ENCODE measurements around the gene ATXN7L1. TPM values are rescaled to one million over a fixed set of nuclear protein-coding genes. Genes with fewer than 3 reads are reported as not detected.

Gene ATXN7L1
- total and polyA plus RNA-seq, 2 donors (not counting 1 experiment from before 2014, with no cell fraction given): 7.1 to 40.6 TPM

GRCh38 chr7:105839266-105839665 is 37.1 kb downstream of the ATXN7L1 start:
- no peaks in the 10 kb centered on the region for H3K36me3 ChIP-seq (replicated peaks in 1 of 2; ENCODE audit: control extremely low read depth in 1 of 2, control insufficient read depth in 1 of 2, extremely low read depth in 1 of 2, insufficient read depth in 2 of 2, low read length in 1 of 2)
- DNase-seq (no peak), ATAC-seq (ENCODE audit: low read depth) (no peak)
- WGBS (ENCODE audit: insufficient coverage): 94% methylated on average over 2 of the region's 2 CpGs
- no peaks in the 10 kb centered on the region for H3K9me3 ChIP-seq (ENCODE audit: control extremely low read depth in 1 of 3, control insufficient read depth in 2 of 3, insufficient read depth in 1 of 3, low read length in 2 of 3)
- H3K79me2 ChIP-seq (ENCODE audit: control insufficient read depth, insufficient read depth, low read length): no peaks in the 10 kb centered on the region
- H3K4me2 ChIP-seq (replicated peaks; ENCODE audit: low read depth, low read length, poor library complexity, severe bottlenecking): no peak overlapping the region
- Mint-ChIP-seq H3K27ac (no peak overlapping the region), H3K4me1 (no peaks in the 10 kb centered on the region), H3K4me3 (no peak overlapping the region), H3K27me3 (peaks cover 5% of the 10 kb centered on the region), H3K9me3 (ENCODE audit: insufficient read depth) (no peaks in the 10 kb centered on the region)
- ChIA-PET CTCF (no interaction called here), POLR2A (no interaction called here)
- H3K27ac ChIP-seq (ENCODE audit: low read length in 2 of 2): no peak overlapping the region
- H2AFZ ChIP-seq (ENCODE audit: insufficient read depth, low read depth, low read length, poor library complexity, severe bottlenecking): no peak overlapping the region
- no peak overlapping the region for H3K9ac ChIP-seq (ENCODE audit: low read length)
- intact Hi-C loops (cut with micrococcal nuclease): no loop called here
- H3K4me3 ChIP-seq (ENCODE audit: control extremely low read depth in 1 of 5, extremely low read depth in 1 of 5, insufficient read depth in 1 of 5, low read depth in 2 of 5, low read length in 4 of 5): no peak overlapping the region
- H3K4me1 ChIP-seq (ENCODE audit: control insufficient read depth in 2 of 2, insufficient read depth in 2 of 2, low read length in 2 of 2): no peaks in the 10 kb centered on the region
- H4K20me1 ChIP-seq (ENCODE audit: control insufficient read depth, insufficient read depth, low read length, poor library complexity, severe bottlenecking): no peaks in the 10 kb centered on the region
- TF ChIP-seq EZH2 (IDR thresholded peaks at IDR 0.05; ENCODE audit: borderline replicate concordance, insufficient read depth, low read depth, low read length, poor library complexity, severe bottlenecking): no peak
- TF ChIP-seq CTCF (IDR thresholded peaks at IDR 0.05): no peak
- no peaks in the 10 kb centered on the region for H3K27me3 ChIP-seq (replicated peaks in 1 of 4; ENCODE audit: control extremely low read depth in 1 of 4, control insufficient read depth in 3 of 4, insufficient read depth in 4 of 4, low read length in 3 of 4)

GRCh38 chr7:105838627-105839231 is 37.7 kb downstream of the ATXN7L1 start:
- TF ChIP-seq CTCF (IDR thresholded peaks at IDR 0.05) (no peak), EZH2 (IDR thresholded peaks at IDR 0.05; ENCODE audit: borderline replicate concordance, insufficient read depth, low read depth, low read length, poor library complexity, severe bottlenecking) (no peak)
- Mint-ChIP-seq H3K4me1 (no peaks in the 10 kb centered on the region), H3K4me3 (no peak overlapping the region), H3K9me3 (ENCODE audit: insufficient read depth) (no peaks in the 10 kb centered on the region), H3K27ac (no peak overlapping the region), H3K27me3 (peaks cover 7% of the 10 kb centered on the region)
- H3K79me2 ChIP-seq (ENCODE audit: control insufficient read depth, insufficient read depth, low read length): no peaks in the 10 kb centered on the region
- ChIA-PET CTCF (no interaction called here), POLR2A (no interaction called here)
- no peaks in the 10 kb centered on the region for H3K4me1 ChIP-seq (ENCODE audit: control insufficient read depth in 2 of 2, insufficient read depth in 2 of 2, low read length in 2 of 2)
- no peaks in the 10 kb centered on the region for H4K20me1 ChIP-seq (ENCODE audit: control insufficient read depth, insufficient read depth, low read length, poor library complexity, severe bottlenecking)
- H3K27ac ChIP-seq (ENCODE audit: low read length in 2 of 2): no peak overlapping the region
- no peak overlapping the region for H3K4me2 ChIP-seq (replicated peaks; ENCODE audit: low read depth, low read length, poor library complexity, severe bottlenecking)
- no peak for ATAC-seq (ENCODE audit: low read depth)
- no peak overlapping the region for H2AFZ ChIP-seq (ENCODE audit: insufficient read depth, low read depth, low read length, poor library complexity, severe bottlenecking)
- intact Hi-C loops (cut with micrococcal nuclease): no loop called here
- H3K9me3 ChIP-seq (ENCODE audit: control extremely low read depth in 1 of 3, control insufficient read depth in 2 of 3, insufficient read depth in 1 of 3, low read length in 2 of 3): no peaks in the 10 kb centered on the region
- DNase-seq: no peak
- H3K27me3 ChIP-seq (replicated peaks in 1 of 4; ENCODE audit: control extremely low read depth in 1 of 4, control insufficient read depth in 3 of 4, insufficient read depth in 4 of 4, low read length in 3 of 4): no peaks in the 10 kb centered on the region
- H3K36me3 ChIP-seq (replicated peaks in 1 of 2; ENCODE audit: control extremely low read depth in 1 of 2, control insufficient read depth in 1 of 2, extremely low read depth in 1 of 2, insufficient read depth in 2 of 2, low read length in 1 of 2): no peaks in the 10 kb centered on the region
- 89% methylated on average over 7 of the region's 10 CpGs for WGBS (ENCODE audit: insufficient coverage)
- H3K9ac ChIP-seq (ENCODE audit: low read length): no peak overlapping the region
- H3K4me3 ChIP-seq (ENCODE audit: control extremely low read depth in 1 of 5, extremely low read depth in 1 of 5, insufficient read depth in 1 of 5, low read depth in 2 of 5, low read length in 4 of 5): no peak overlapping the region
